Subcutaneous adipose tissue (tissue), 4 donors: ENCODE results near the gene SACS. TPM values are rescaled to one million over a fixed set of nuclear protein-coding genes. Genes with fewer than 3 reads are reported as not detected.

ENCODE experiments used
- CTCF ChIP-seq: fragments of 450-650 bp; IDR thresholded peaks from one replicate; pipeline ENCODE4 v1.5.1; 2016; ENCODE audit warnings: low read depth, mild to moderate bottlenecking, control low read depth, antibody characterized with exemption, moderate library complexity
- total RNA-seq, 4 donors: library from RNA; depleted of rRNA; stranded (reverse); fragments of >200 nt; gene quantifications; one replicate each; pipeline ENCODE4 v1.1.0, GENCODE V29; 2016

The SACS gene
- total RNA-seq, 4 donors from 2014 or later: 16.6 to 25.0 (median 19.9) TPM

DNA sequence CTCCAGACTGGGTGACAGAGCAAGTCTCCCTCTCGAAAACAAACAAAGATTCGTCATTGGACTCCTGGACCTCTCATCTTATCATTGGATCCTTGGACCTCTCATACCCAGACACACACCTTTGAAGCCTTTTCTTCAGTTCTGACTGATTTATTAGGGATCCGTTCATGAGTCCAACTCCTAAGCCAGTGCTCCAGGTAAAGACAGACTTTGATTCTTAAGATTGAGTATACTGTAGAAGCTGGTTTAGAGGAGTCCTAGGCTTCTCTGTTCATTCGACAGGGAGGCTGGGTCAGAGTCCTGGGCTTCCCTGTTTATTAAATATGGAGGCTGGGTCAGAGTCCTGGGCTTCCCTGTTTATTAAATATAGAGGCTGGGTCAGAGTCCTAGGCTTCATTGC is 38.7 kb downstream of the SACS start:
- no peak for TF ChIP-seq CTCF

- TF ChIP-seq CTCF: no peak
Measured at GRCh38 chr13:23392925-23393645, 40.4 kb downstream of the SACS start.

DNA sequence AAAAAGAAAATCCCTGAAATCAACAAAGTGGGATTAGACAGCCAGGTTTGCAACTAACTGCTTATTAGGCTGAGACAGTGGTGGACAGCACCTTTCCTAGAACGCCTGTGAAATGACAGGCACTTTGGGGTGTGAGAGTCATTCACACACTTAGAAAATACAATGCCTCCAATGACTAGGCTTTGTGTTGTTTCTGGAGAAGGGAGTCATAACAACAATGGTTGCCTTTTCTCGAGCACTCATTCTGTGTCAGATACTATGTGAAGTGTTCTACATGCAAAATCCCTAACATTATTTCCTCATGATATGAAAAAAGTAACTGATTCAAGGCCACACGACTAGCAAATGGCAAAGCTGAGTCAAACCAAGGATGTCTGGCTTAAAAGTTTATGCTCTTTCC is 41.2 kb downstream of the SACS start:
- no peak for TF ChIP-seq CTCF

- TF ChIP-seq CTCF: no peak
Measured at GRCh38 chr13:23391752-23392151, 41.8 kb downstream of the SACS start.

DNA sequence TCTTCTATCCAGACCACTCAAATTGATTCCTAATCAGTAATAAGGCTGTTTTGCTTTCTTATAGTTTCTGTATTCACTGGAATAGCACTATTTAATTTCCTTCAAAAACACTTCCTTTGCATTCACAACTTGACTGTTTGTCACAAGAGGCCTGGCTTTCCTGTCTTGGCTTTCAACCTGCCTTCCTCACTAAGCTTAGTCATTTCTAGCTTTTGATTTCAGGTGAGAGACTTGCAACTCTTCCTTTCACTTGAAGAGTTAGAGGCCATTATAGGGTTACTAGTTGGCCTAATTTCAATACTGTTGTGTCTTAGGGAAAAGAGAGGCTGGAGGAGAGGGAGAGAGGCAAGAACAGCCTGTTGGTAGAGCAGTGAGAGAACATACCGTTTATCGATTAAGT is 47.0 kb downstream of the SACS start:
- no peak for TF ChIP-seq CTCF

DNA sequence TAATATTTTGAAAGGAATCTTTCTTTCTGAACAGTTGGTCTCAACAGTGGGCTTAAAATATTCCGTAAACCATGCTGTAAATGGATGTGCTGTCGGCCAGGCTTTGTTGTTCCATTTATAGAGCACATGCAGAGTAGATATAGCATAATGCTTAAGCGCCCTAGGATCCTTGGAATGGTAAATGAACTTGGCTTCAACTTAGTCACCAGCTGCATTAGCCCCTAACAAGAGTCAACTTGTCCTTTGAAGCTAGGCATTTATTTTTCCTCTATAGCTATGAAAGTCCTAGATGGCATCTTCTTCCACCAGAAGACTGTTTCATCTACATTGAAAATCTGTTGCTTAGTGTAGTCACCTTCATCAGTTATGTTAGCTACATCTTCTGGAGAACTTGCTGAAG is 47.6 kb downstream of the SACS start:
- no peak for TF ChIP-seq CTCF

GRCh38 chr13:23384111-23384510 is 49.4 kb downstream of the SACS start:
- TF ChIP-seq CTCF: no peak
